MV-4-11 (cell line): ENCODE results near the gene TCF4.

Experiments
- DNase-seq: peaks from one replicate; lab custom pipeline; 2025; lab: John Stamatoyannopoulos, UW

The TCF4 gene

GRCh38 chr18:55544014-55544413, 44.0 kb downstream of the TCF4 start:
- DNase-seq: no peak

DNA sequence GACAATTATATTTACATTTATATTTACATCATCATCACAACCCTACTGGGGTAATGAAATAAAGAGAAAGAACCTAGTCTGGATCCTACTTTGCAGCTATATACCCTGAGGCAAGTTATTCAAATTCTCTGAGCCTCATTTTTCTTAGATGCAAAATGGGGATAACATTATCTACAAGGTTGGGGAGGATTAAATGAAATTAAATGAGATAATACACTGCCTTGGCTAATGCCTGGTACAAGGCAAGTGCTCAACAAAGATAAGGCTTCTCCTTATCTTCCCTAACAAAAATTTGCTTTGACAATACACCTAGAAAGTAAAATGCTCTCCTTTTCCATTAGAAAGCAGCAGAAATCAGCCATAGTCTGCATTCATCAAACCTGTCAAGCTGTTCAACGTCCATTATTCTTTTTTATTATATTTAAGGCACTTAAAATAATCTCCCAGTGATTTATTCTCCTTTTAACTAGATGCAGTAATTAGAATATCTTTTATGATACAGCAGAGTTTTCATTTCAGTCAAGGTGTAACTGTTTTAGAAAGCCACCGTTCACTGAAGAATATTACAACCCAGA, 44.8 kb downstream of the TCF4 start:
- no peak for DNase-seq

DNA sequence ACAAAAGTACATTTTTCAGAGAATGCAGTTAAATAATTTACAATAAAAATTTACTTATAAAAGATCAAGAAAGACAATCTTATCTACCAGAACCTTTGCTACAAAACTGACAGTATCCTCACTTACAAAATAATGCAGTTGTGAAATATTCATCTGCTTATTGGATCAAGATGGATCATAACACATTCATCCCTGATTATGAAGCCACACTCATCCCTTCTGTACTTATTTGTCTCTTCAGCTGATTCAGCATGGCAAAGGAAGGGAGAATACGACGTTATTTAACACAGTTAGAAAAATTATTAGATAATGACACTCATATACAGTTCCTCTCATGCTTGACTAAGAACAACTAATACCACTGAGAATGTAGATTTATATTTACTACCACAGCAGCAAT, 46.4 kb downstream of the TCF4 start:
- no peak for DNase-seq

DNA sequence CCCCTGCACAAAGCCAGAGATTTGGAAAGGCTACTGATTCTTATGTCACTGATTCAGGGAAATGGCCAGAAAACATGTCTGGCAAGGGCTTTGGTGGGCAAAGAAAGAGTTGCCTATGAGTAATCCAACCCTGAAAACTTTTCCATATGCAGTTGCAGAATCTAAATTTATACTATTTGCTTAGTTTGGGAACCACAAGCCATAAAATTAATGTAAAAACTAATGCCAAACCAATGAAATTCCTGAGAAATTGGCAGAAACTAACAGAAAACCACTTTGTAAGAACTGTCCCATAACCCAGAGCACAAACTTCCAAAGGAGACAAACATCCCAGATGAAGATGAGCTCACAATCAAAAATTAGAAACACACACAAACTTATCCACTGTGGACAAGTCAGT, 48.8 kb downstream of the TCF4 start:
- no peak for DNase-seq

- DNase-seq: no peak
Observed at GRCh38 chr18:55534996-55535395, 53.0 kb downstream of the TCF4 start.

DNA sequence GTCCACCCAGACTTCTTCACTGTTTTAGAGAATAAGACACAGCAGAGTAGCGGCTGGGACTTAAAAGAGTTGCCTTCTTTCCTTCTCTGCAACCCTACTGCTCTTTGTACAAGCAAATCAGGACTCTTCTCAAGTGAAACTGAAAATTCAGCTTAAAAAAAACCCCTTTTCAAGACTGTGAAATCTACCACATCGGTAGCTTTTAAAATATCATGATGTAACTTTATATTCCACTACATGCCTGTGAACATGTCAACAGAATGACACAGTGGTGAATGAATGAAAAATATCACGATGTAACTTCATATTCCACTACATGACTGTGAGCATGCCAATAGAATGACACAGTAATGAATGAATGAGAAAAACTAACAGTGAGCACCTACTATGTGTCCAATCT, 53.4 kb downstream of the TCF4 start:
- no peak for DNase-seq

DNA sequence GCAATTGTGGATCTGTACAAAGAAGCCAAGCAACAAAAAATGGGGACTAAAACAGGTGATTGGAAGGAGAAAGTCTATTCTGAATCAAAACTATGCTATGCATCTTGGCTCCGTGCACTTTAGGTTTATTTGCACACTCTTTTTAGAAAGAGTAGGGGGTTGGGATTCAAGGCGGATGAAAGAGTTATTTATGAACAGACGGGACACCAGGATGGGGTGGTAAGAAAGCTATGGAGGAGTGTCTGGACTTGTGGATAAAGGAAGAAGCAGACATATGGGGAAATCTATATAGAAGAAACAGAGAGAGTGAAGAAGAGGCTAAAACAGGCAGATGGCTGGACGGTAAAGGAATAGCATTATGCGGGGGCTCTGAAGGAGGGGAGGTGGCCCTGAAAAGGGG, 57.8 kb downstream of the TCF4 start:
- DNase-seq: no peak

DNA sequence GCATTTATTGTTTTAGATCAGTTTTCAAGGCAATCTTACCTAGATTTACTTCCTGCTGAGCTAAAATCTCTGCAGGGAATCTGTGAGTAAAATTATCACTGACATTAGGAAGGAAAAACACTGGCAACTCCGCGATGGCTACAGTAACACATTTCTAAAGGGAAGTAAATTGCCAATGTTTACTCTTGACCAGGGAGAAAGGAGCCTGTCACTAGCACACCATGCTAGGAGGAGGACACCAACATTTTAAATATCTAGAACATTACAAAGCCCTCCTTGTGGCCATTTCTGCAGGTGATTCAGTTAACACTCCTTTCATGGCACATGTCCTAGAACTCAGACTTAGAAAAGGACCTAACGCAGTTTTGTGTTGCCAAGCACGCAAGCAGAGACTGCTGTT, 58.4 kb downstream of the TCF4 start:
- no peak for DNase-seq

GRCh38 chr18:55525845-55526244, 62.1 kb downstream of the TCF4 start:
- DNase-seq: no peak

- DNase-seq: no peak
Observed at GRCh38 chr18:55524353-55525073, 63.5 kb downstream of the TCF4 start.

GRCh38 chr18:55523001-55523400, 65.0 kb downstream of the TCF4 start:
- no peak for DNase-seq

- peak; percentile 14 for DNase-seq
Observed at GRCh38 chr18:55522011-55522410, 66.0 kb downstream of the TCF4 start.

DNA sequence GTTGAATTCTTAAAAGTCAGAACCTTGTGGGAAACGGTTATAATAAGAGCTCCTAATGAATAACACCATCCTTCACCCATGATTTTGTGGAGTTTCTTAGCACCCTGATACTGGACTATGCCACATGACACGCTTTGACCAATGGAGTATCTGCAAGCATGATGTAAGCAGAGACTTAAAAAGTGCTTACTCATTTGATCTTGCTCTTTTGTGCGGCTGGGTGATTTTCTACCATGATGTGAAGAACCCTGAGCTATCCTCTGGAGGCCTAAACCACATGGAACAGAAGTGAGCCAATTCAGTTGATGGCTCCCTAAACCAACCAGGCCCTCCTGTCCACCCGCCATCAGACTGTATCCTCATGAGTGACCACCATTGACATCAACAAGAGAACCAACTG, 70.9 kb downstream of the TCF4 start:
- DNase-seq: no peak

DNA sequence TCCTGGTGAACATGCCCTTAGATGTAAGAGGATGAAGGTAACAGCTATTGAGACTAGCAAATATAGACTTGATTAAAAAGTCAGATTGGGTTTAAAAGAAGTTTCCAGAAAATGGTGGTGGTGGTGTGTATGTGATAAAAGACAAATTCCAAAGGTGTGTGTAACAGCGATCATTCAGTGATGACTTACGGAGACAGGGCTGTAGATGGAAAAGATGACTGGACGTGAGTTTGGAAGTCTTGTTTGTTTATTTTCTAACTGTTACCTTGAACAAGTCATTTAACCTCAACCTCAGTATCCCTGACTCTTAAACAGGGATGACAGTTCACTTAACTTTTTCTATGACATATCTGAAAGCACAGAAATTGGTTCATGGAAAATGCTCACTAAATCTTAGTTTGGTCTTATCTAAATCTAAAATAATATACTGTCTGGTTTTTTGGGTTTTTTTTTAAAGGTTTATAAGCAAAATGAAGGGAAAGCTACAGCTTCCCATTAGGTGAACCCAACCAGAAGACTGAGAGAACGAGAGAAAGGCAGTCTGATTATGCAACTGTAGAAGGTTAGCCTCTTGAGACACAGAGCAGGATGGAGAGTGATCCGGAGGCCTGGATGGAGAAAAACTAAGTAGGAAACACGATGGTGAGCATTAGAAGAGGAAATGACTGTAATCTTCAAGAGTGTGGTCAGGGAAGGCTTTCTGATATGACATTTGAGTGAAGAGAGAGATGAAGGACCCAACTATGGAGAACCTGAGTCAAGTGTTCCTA, 71.9 kb downstream of the TCF4 start:
- DNase-seq: peak; percentile 61

GRCh38 chr18:55515214-55515613, 72.8 kb downstream of the TCF4 start:
- DNase-seq: no peak

GRCh38 chr18:55513161-55513560, 74.8 kb downstream of the TCF4 start:
- peak; percentile 25 for DNase-seq

GRCh38 chr18:55511277-55511676, 76.7 kb downstream of the TCF4 start:
- no peak for DNase-seq

GRCh38 chr18:55510809-55511208, 77.2 kb downstream of the TCF4 start:
- no peak for DNase-seq

- DNase-seq: peak; percentile 67
Observed at GRCh38 chr18:55509631-55510324, 78.2 kb downstream of the TCF4 start.

DNA sequence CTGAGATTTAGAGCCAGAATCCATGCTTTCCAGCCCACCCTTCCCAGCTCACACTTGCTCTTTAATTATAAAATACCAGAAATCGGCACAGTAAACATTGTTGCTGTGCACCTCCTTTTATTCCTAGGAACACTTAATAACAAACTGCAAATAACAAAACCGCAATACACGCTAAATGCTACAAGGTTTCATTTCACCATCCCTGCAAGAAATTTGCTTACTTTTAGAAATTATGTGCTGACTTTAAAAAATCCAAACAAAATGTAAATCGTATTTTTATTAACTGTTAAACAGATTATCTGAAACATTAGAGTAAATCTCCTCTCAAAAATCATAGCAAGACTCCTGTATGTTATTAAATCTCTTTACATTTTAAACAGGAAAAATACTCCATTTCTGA, 79.3 kb downstream of the TCF4 start:
- DNase-seq: no peak

- DNase-seq: no peak
Observed at GRCh38 chr18:55506074-55506473, 81.9 kb downstream of the TCF4 start.

DNA sequence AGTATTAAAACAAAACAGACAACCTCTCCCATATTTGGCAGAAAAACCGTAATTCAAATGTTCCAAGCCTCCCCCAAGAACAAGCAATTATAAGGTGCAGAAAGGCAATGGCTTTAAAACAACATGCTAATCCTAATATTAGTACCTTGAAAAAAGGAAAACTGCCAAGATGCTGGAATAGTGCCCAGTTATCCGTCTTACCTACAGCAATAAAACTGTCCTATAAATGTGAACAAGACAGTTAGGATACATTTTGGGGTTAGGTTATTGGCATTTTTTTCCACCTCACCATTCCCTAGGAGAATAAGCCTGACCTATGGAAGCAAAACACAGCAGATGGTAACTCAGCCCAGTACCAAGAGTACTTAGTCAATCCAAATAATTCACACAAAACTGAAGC, 83.2 kb downstream of the TCF4 start:
- no peak for DNase-seq
